LNCaP clone FGC (cell line): Measurements from ENCODE around the gene NAXE.
"Not testable (repeated sequence)": the region's sequence is repeated elsewhere in the genome, so short reads cannot be mapped to it uniquely, and the experiment has no call there.

Experiments used
- DNase-seq: peaks from one replicate; pipeline ENCODE4 v3.0.0-alpha.2; 2011; ENCODE audit warnings: low read depth
- H3K4me3 ChIP-seq: 2 replicates; pipeline ENCODE4 v1.5.1; 2011; ENCODE audit warnings: mild to moderate bottlenecking, low read depth, low read length, control low read depth
- CTCF ChIP-seq: IDR thresholded peaks from 2 replicates; pipeline ENCODE4 v1.5.1; 2012; ENCODE audit warnings: mild to moderate bottlenecking; ENCODE audit not compliant: control insufficient read depth, insufficient read depth; ENCODE audit errors: extremely low read depth

The NAXE gene

DNA sequence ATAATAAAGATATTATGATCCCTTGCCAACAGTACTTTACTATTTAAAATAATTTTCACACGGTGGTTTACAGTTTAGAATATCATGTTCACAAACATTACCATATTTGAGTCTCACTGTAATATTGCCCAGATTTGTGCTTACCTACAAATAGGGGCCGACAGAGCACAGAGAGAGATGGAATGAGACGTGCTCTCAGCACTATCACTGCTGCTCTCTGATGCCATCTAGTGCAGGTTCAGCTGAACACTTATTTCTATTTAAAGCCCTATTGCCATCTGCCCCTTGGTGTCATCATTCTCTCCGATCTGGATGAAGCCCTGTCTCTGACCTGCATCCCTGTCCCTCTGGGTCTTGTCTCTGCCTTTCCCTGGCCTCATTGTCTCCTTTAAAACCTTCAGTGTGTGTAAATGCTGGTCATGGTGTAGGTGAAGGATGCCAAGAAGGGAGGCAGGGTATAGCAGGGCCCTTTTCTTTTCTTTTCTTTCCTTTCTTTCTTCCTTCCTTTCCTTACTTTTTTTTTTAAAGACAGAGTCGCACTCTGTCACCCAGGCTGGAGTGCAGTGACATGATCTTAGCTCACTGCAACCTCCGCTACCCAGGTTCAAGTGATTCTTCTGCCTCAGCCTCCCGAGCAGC, 16.6 kb downstream of the NAXE start:
- peak; percentile 57 for DNase-seq
- peak; percentile 89 for TF ChIP-seq CTCF
- H3K4me3 ChIP-seq, result no peak overlapping the region

GRCh38 chr1:156608981-156609380, 17.4 kb downstream of the NAXE start:
- TF ChIP-seq CTCF, result peak; percentile 41
- no peak overlapping the region for H3K4me3 ChIP-seq
- DNase-seq, result no peak

DNA sequence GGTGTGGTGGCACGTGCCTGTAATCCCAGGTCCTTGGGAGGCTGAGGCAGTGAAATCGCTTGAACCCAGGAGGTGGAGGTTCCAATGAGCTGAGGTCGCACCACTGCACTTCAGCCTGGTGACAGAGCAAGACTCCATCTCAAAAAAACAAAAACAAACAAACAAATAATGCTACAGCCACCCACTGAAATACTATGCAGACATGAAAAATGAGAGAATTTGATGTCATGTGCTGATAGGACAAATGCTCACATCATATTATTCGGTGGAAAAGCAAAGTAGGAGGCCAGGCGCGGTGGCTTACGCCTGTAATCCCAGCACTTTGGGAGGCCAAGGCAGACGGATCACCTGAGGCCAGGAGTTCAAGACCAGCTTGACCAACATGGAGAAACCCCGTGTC, 18.5 kb downstream of the NAXE start:
- H3K4me3 ChIP-seq, DNase-seq: not testable (repeated sequence)

- no peak overlapping the region for H3K4me3 ChIP-seq
- TF ChIP-seq CTCF, result no peak
- DNase-seq, result no peak
These were observed 21.1 kb downstream of the NAXE start for GRCh38 chr1:156612666-156613065.

- TF ChIP-seq CTCF, result no peak
- H3K4me3 ChIP-seq, result peak overlapping the region; percentile 13
- no peak for DNase-seq
These were observed 24.4 kb downstream of the NAXE start for GRCh38 chr1:156615946-156616345.

DNA sequence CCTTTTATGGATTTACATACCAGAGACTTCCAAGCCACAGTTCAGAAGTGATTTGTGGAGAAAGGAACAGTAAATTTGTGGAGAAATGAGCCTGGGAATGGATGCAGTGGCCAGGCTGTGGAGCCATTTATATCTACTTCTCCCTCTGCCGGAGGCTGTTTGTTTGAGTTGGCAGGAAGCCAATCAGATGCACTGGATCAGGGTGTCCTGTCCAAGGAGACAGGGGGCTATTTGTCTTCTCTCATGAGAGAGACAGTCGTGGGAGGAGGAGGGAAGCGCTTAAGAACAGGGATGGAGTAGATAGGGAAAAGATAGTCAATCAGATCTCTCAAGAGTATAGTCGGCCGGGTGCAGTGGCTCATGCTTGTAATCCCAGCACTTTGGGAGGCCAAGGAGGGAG, 24.9 kb downstream of the NAXE start:
- peak; percentile 87 for DNase-seq
- H3K4me3 ChIP-seq, result peak overlapping the region; percentile 13
- 0 out of 2 replicates have a peak, but pooled peaks have one; percentile 4 for TF ChIP-seq CTCF

DNA sequence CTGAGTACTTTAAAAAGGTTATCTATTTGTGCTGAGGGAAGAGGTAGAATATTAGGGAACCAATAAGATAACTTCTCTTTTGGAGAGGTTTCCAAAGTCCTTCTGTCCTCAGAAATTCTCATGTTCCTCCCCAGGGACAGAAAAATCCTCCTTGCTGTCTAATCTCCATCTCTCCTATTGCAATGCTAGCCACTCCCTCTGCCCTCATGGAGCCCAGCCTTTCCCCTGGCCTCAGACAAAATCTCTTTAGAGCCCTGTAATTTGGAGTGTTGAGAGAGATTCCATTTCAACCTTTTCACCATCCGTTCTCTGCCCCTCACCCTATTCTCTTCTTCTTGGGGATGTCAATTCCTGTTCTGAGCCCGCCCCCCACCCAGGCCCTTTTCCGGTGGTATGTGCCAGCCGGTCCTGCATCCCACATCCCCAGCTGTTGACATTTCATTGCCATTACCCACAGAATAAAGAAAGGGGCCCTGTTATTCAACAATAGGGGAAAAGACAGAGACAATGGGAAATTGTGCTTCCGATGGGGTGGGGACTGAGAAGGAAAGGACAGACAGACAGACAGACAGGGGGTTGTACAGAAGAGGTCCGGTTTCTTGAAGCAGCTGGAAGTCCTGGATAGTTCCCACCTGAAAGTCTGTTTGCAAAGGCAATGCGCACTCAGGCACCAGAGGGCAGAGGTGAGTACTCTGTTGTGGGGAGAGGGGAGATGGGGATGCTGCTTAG, 27.4 kb downstream of the NAXE start, which contains the start of gene HAPLN2:
Gene HAPLN2 (plus strand): TSS at position 563 of the 729 bp plus-strand sequence. CDS start 4,076 bp downstream, outside the sequence.
- no peak within 1 kb of the TSS for H3K4me3 ChIP-seq
- DNase-seq, result no peak
- TF ChIP-seq CTCF, result peak; percentile 63
